ENCODE measurements around the gene GABRB1.

The GABRB1 gene

DNA sequence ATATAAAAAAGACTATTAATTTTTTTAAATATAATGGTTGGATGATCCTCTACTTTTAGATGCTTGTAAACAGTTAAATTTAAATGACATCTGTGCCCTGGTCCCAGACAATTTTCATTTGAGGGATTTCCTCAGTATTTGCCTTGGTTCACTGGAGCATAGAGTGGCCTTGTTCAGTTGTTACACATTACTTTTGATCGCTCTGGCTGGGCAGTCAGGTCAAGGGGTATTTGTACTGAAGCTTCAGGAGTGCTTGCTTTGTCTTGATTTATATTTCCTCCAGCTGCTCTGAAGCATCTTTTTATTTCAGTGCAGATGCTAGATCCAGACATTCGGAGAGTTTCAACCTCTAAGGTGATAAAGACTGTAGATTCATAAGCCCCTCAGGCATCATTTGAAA, 382.2 kb downstream of the GABRB1 start:
- no peak for ATAC-seq

DNA sequence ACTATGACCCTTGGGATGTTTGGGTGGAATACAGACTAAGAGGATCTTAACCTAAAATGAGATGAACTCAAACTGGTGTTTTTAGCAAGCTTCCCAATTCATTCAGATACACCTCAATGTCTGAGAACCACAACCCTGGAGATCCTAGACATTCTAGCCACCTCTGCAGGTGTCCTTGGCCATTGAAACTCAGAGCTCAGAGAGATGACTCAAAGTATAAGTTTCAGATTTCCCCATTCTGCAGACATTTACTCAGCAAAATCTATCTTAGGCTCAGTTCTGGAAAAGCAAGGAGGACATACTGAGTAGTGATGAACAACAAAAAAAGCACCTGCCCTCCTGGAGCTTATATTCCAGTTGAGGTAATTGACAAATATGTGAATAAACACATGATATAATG, 384.4 kb downstream of the GABRB1 start:
- no peak for TF ChIP-seq ISL1 (CRISPR knock-in tag; IDR thresholded peaks at IDR 0.05)
- TF ChIP-seq ZFP30 (CRISPR knock-in tag; IDR thresholded peaks at IDR 0.05): no peak
- TF ChIP-seq ARNTL (CRISPR knock-in tag; IDR thresholded peaks at IDR 0.05; ENCODE audit: borderline replicate concordance, low read depth): no peak
- no peak for TF ChIP-seq TCF4 (CRISPR knock-in tag; IDR thresholded peaks at IDR 0.05; ENCODE audit: borderline replicate concordance)
- no peak for TF ChIP-seq TOX (CRISPR knock-in tag; IDR thresholded peaks at IDR 0.05; ENCODE audit: borderline replicate concordance)
- no peak for TF ChIP-seq OSR1 (CRISPR knock-in tag; IDR thresholded peaks at IDR 0.05)
- no peak for TF ChIP-seq RARB (CRISPR knock-in tag; IDR thresholded peaks at IDR 0.05)
- ATAC-seq: no peak

More for the DNA sequence above, 382.2 kb downstream of the GABRB1 start:
- no peak for TF ChIP-seq CSDC2 (CRISPR knock-in tag; IDR thresholded peaks at IDR 0.05)
- TF ChIP-seq, protein P1, sequence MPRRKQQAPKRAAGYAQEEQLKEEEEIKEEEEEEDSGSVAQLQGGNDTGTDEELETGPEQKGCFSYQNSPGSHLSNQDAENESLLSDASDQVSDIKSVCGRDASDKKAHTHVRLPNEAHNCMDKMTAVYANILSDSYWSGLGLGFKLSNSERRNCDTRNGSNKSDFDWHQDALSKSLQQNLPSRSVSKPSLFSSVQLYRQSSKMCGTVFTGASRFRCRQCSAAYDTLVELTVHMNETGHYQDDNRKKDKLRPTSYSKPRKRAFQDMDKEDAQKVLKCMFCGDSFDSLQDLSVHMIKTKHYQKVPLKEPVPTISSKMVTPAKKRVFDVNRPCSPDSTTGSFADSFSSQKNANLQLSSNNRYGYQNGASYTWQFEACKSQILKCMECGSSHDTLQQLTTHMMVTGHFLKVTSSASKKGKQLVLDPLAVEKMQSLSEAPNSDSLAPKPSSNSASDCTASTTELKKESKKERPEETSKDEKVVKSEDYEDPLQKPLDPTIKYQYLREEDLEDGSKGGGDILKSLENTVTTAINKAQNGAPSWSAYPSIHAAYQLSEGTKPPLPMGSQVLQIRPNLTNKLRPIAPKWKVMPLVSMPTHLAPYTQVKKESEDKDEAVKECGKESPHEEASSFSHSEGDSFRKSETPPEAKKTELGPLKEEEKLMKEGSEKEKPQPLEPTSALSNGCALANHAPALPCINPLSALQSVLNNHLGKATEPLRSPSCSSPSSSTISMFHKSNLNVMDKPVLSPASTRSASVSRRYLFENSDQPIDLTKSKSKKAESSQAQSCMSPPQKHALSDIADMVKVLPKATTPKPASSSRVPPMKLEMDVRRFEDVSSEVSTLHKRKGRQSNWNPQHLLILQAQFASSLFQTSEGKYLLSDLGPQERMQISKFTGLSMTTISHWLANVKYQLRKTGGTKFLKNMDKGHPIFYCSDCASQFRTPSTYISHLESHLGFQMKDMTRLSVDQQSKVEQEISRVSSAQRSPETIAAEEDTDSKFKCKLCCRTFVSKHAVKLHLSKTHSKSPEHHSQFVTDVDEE (CRISPR knock-in tag; IDR thresholded peaks at IDR 0.05): no peak
- TF ChIP-seq RARB (CRISPR knock-in tag; IDR thresholded peaks at IDR 0.05): no peak
- TF ChIP-seq ARNTL (CRISPR knock-in tag; IDR thresholded peaks at IDR 0.05; ENCODE audit: borderline replicate concordance, low read depth): no peak
- no peak for TF ChIP-seq TOX (CRISPR knock-in tag; IDR thresholded peaks at IDR 0.05; ENCODE audit: borderline replicate concordance)
- TF ChIP-seq, protein P2, sequence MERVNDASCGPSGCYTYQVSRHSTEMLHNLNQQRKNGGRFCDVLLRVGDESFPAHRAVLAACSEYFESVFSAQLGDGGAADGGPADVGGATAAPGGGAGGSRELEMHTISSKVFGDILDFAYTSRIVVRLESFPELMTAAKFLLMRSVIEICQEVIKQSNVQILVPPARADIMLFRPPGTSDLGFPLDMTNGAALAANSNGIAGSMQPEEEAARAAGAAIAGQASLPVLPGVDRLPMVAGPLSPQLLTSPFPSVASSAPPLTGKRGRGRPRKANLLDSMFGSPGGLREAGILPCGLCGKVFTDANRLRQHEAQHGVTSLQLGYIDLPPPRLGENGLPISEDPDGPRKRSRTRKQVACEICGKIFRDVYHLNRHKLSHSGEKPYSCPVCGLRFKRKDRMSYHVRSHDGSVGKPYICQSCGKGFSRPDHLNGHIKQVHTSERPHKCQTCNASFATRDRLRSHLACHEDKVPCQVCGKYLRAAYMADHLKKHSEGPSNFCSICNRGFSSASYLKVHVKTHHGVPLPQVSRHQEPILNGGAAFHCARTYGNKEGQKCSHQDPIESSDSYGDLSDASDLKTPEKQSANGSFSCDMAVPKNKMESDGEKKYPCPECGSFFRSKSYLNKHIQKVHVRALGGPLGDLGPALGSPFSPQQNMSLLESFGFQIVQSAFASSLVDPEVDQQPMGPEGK (CRISPR knock-in tag; IDR thresholded peaks at IDR 0.05; ENCODE audit: borderline replicate concordance): no peak
- TF ChIP-seq BACH2 (CRISPR knock-in tag; IDR thresholded peaks at IDR 0.05; ENCODE audit: borderline replicate concordance): no peak
- no peak for TF ChIP-seq ESRRG (CRISPR knock-in tag; IDR thresholded peaks at IDR 0.05)
- TF ChIP-seq TCF4 (CRISPR knock-in tag; IDR thresholded peaks at IDR 0.05; ENCODE audit: borderline replicate concordance): no peak
- no peak for TF ChIP-seq ZNF8 (CRISPR knock-in tag; IDR thresholded peaks at IDR 0.05)
- TF ChIP-seq, protein P3, sequence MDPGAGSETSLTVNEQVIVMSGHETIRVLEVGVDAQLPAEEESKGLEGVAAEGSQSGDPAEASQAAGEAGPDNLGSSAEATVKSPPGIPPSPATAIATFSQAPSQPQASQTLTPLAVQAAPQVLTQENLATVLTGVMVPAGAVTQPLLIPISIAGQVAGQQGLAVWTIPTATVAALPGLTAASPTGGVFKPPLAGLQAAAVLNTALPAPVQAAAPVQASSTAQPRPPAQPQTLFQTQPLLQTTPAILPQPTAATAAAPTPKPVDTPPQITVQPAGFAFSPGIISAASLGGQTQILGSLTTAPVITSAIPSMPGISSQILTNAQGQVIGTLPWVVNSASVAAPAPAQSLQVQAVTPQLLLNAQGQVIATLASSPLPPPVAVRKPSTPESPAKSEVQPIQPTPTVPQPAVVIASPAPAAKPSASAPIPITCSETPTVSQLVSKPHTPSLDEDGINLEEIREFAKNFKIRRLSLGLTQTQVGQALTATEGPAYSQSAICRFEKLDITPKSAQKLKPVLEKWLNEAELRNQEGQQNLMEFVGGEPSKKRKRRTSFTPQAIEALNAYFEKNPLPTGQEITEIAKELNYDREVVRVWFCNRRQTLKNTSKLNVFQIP (CRISPR knock-in tag; IDR thresholded peaks at IDR 0.05; ENCODE audit: borderline replicate concordance, low read depth): no peak
- no peak for TF ChIP-seq ZC3H10 (CRISPR knock-in tag; IDR thresholded peaks at IDR 0.05)
- TF ChIP-seq, protein P4, sequence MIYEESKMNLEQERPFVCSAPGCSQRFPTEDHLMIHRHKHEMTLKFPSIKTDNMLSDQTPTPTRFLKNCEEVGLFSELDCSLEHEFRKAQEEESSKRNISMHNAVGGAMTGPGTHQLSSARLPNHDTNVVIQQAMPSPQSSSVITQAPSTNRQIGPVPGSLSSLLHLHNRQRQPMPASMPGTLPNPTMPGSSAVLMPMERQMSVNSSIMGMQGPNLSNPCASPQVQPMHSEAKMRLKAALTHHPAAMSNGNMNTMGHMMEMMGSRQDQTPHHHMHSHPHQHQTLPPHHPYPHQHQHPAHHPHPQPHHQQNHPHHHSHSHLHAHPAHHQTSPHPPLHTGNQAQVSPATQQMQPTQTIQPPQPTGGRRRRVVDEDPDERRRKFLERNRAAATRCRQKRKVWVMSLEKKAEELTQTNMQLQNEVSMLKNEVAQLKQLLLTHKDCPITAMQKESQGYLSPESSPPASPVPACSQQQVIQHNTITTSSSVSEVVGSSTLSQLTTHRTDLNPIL (CRISPR knock-in tag; IDR thresholded peaks at IDR 0.05; ENCODE audit: low read depth): no peak
- TF ChIP-seq GLIS3 (CRISPR knock-in tag; IDR thresholded peaks at IDR 0.05): no peak
- no peak for TF ChIP-seq ISL1 (CRISPR knock-in tag; IDR thresholded peaks at IDR 0.05)

DNA sequence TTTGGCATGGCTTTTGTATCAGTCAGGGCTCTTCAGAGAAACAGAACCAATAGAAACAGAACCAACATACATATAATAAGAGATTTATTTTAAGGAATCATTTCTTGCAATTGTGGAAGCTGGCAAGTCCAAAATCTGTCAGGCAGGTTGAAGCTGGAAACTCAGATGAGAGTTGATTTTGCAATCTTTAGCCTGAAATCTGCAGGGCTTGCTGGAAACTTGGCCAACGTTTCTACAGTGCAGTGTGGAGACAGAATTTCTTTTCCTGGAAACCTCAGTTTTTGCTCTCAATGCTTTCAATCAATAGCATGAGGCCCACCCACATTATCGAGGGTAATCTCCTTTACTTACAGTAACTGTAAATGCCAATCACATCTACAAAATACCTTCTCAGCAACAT, 386.8 kb downstream of the GABRB1 start:
- ATAC-seq: no peak
- TF ChIP-seq GLIS3 (CRISPR knock-in tag; IDR thresholded peaks at IDR 0.05): no peak
- TF ChIP-seq ZNF70 (CRISPR knock-in tag; IDR thresholded peaks at IDR 0.05): no peak
- TF ChIP-seq, protein P3 (CRISPR knock-in tag; IDR thresholded peaks at IDR 0.05; ENCODE audit: borderline replicate concordance, low read depth): no peak
- TF ChIP-seq, protein P5, sequence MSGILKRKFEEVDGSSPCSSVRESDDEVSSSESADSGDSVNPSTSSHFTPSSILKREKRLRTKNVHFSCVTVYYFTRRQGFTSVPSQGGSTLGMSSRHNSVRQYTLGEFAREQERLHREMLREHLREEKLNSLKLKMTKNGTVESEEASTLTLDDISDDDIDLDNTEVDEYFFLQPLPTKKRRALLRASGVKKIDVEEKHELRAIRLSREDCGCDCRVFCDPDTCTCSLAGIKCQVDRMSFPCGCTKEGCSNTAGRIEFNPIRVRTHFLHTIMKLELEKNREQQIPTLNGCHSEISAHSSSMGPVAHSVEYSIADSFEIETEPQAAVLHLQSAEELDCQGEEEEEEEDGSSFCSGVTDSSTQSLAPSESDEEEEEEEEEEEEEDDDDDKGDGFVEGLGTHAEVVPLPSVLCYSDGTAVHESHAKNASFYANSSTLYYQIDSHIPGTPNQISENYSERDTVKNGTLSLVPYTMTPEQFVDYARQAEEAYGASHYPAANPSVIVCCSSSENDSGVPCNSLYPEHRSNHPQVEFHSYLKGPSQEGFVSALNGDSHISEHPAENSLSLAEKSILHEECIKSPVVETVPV (CRISPR knock-in tag; IDR thresholded peaks at IDR 0.05): no peak
- no peak for TF ChIP-seq ZNF565 (CRISPR knock-in tag; conservative IDR thresholded peaks at IDR 0.05; ENCODE audit: low read depth)
- TF ChIP-seq, protein P4 (CRISPR knock-in tag; IDR thresholded peaks at IDR 0.05; ENCODE audit: low read depth): no peak
- no peak for TF ChIP-seq TOX (CRISPR knock-in tag; IDR thresholded peaks at IDR 0.05; ENCODE audit: borderline replicate concordance)
- no peak for TF ChIP-seq ISL1 (CRISPR knock-in tag; IDR thresholded peaks at IDR 0.05)
- TF ChIP-seq ARNTL (CRISPR knock-in tag; IDR thresholded peaks at IDR 0.05; ENCODE audit: borderline replicate concordance, low read depth): no peak
- TF ChIP-seq ZC3H10 (CRISPR knock-in tag; IDR thresholded peaks at IDR 0.05): no peak
- no peak for TF ChIP-seq OSR1 (CRISPR knock-in tag; IDR thresholded peaks at IDR 0.05)
- TF ChIP-seq, protein P1 (CRISPR knock-in tag; IDR thresholded peaks at IDR 0.05): no peak
- no peak for TF ChIP-seq ZFP3 (CRISPR knock-in tag; IDR thresholded peaks at IDR 0.05)
- TF ChIP-seq SNAI2 (CRISPR knock-in tag; IDR thresholded peaks at IDR 0.05): no peak

Measured in SK-N-SH treated with all-trans-retinoic acid at 6 μM for 48 hours (cell line).